ENCODE measurements around the gene KDM4B.

Gene KDM4B

GRCh38 chr19:5127717-5128116 is 158.8 kb downstream of the KDM4B start:
- Histone ChIP-seq H3K4me1 (ENCODE audit: control insufficient read depth, low read length) (peaks cover 65% of the 10 kb centered on the region), H3F3A (ENCODE audit: control insufficient read depth, insufficient read depth) (0 out of 2 replicates have a peak, but pooled peaks cover 2% of the 10 kb centered on the region), H3K4me3 (ENCODE audit: low read length) (peak overlapping the region; percentile 17), H3K79me2 (ENCODE audit: control insufficient read depth, low read length) (peaks cover 3% of the 10 kb centered on the region), H4K20me1 (ENCODE audit: control insufficient read depth, insufficient read depth, low read depth, low read length) (no peaks in the 10 kb centered on the region), H3K27ac (ENCODE audit: low read depth, low read length) (peak overlapping the region; percentile 42), H3K4me2 (ENCODE audit: low read length) (peak overlapping the region; percentile 57), H3K36me3 (ENCODE audit: control insufficient read depth, low read length) (peaks cover 11% of the 10 kb centered on the region; the same call in 1 of the 2 replicates), H3K9me2 (replicated peaks; ENCODE audit: control insufficient read depth, low read length) (no peaks in the 10 kb centered on the region), H3K27me3 (ENCODE audit: control insufficient read depth, low read length) (no peaks in the 10 kb centered on the region), H3K9me3 (ENCODE audit: control insufficient read depth, insufficient read depth, low read length) (no peaks in the 10 kb centered on the region)
- TF ChIP-seq EZH2phosphoT487 (IDR thresholded peaks at IDR 0.05; ENCODE audit: borderline replicate concordance, low read length) (no peak), CTCF (IDR thresholded peaks at IDR 0.05; ENCODE audit: low read depth, low read length, poor library complexity, severe bottlenecking) (no peak)

DNA sequence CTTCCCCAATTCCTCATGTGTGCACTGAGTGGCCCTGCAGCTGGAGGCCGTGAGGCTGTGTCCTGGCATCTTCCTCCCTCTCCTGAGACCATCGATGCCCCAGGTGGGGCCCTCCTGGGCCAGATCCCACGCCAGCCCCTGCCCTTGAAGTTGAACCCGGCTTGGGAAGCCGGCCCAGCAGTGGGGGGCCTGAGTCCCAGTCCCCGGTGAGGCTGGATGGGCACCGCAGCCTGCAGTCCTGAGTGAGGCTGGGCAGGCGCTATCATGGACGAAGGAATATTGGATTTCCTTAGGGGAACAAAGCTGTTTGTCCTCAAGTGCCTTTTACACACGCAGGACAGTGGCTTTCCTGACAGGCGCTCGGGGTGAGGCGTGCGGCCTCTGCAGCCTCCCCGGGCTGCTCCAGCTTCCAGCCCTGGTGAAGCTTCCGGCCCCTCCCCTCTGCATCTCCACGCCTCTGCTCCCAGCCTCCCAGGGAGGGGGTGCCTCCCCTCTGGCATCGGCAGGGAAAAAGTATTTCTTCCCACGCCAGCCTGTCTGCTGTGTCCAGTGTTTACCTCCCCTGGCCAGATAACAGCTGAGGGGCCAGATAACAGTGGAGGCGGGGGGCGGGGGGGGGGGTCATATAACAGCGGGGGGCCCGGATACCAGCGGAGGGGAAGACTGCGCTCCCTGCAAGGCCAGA is 159.5 kb downstream of the KDM4B start:
- TF ChIP-seq EZH2phosphoT487 (IDR thresholded peaks at IDR 0.05; ENCODE audit: borderline replicate concordance, low read length) (no peak), CTCF (IDR thresholded peaks at IDR 0.05; ENCODE audit: low read depth, low read length, poor library complexity, severe bottlenecking) (no peak)
- Histone ChIP-seq H3K4me1 (ENCODE audit: control insufficient read depth, low read length) (peaks cover 68% of the 10 kb centered on the region), H3K27me3 (ENCODE audit: control insufficient read depth, low read length) (no peaks in the 10 kb centered on the region), H3K4me2 (ENCODE audit: low read length) (peak overlapping the region; percentile 57), H3K27ac (ENCODE audit: low read depth, low read length) (peak overlapping the region; percentile 42; the same call in 1 of the 2 replicates), H3K9me3 (ENCODE audit: control insufficient read depth, insufficient read depth, low read length) (no peaks in the 10 kb centered on the region), H4K20me1 (ENCODE audit: control insufficient read depth, insufficient read depth, low read depth, low read length) (no peaks in the 10 kb centered on the region), H3K36me3 (ENCODE audit: control insufficient read depth, low read length) (peaks cover 14% of the 10 kb centered on the region; the same call in 1 of the 2 replicates), H3F3A (ENCODE audit: control insufficient read depth, insufficient read depth) (0 out of 2 replicates have a peak, but pooled peaks cover 2% of the 10 kb centered on the region), H3K79me2 (ENCODE audit: control insufficient read depth, low read length) (peaks cover 3% of the 10 kb centered on the region), H3K9me2 (replicated peaks; ENCODE audit: control insufficient read depth, low read length) (no peaks in the 10 kb centered on the region), H3K4me3 (ENCODE audit: low read length) (peak overlapping the region; percentile 17)

DNA sequence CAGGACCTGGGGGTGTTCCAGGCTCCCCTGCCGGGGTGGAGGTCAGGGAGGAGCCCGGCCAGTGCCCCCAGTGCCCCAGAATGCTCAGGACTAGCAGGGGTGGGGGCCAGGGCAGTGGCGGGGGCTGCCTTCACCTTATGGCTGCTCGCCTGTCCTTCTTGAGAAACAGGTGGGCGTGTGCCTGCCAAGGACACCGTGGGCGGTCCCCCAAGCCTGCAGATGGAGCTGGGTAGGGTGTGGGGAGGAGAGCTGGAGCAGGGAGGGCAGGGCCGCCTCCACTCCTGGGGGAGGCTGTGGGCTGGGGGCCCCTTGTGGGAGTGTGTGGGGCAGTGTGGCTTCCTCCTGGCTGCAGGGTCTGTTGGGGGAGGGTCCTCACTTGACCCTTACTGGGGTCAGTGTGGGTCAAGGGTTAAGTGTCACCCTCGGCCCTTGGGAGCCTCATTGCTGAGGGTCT is 160.1 kb downstream of the KDM4B start:
- H3K9me3 ChIP-seq (ENCODE audit: control insufficient read depth, insufficient read depth, low read length): no peaks in the 10 kb centered on the region
- no peaks in the 10 kb centered on the region for H3K27me3 ChIP-seq (ENCODE audit: control insufficient read depth, low read length)
- H3F3A ChIP-seq (ENCODE audit: control insufficient read depth, insufficient read depth): 0 out of 2 replicates have a peak, but pooled peaks cover 2% of the 10 kb centered on the region
- H3K4me3 ChIP-seq (ENCODE audit: low read length): no peak overlapping the region
- H3K79me2 ChIP-seq (ENCODE audit: control insufficient read depth, low read length): peaks cover 3% of the 10 kb centered on the region
- H3K9me2 ChIP-seq (replicated peaks; ENCODE audit: control insufficient read depth, low read length): no peaks in the 10 kb centered on the region
- H3K27ac ChIP-seq (ENCODE audit: low read depth, low read length): no peak overlapping the region
- H3K4me1 ChIP-seq (ENCODE audit: control insufficient read depth, low read length): peaks cover 68% of the 10 kb centered on the region
- H3K4me2 ChIP-seq (ENCODE audit: low read length): peak overlapping the region; percentile 98
- H4K20me1 ChIP-seq (ENCODE audit: control insufficient read depth, insufficient read depth, low read depth, low read length): no peaks in the 10 kb centered on the region
- TF ChIP-seq CTCF (IDR thresholded peaks at IDR 0.05; ENCODE audit: low read depth, low read length, poor library complexity, severe bottlenecking): no peak
- TF ChIP-seq EZH2phosphoT487 (IDR thresholded peaks at IDR 0.05; ENCODE audit: borderline replicate concordance, low read length): no peak
- H3K36me3 ChIP-seq (ENCODE audit: control insufficient read depth, low read length): peaks cover 20% of the 10 kb centered on the region; the same call in 1 of the 2 replicates
